Astrocyte (in vitro differentiated cells and primary cell): ENCODE measurements around the gene MKLN1. TPM values are rescaled to one million over a fixed set of nuclear protein-coding genes. Genes with fewer than 3 reads are reported as not detected.

Source experiments
- DNase-seq: peaks from one replicate; pipeline ENCODE4 v3.0.0-alpha.2; 2010; ENCODE audit warnings: low read depth
- FAIRE-seq: peaks from 2 replicates; lab custom pipeline; 2011; peaks lifted over from hg19 to GRCh38; lab: Jason Lieb, UNC
- H2AFZ ChIP-seq: 2 replicates; pipeline ENCODE4 v1.6.0; 2012; ENCODE audit warnings: low read depth, low read length, inconsistent platforms
- H3K27ac ChIP-seq: 2 replicates; pipeline ENCODE4 v1.5.1; 2011; ENCODE audit warnings: low read depth, low read length, inconsistent platforms
- H3K27me3 ChIP-seq: 2 replicates; pipeline ENCODE4 v1.6.0; 2011; ENCODE audit warnings: low read length, inconsistent platforms; ENCODE audit not compliant: insufficient read depth
- H3K36me3 ChIP-seq: 2 replicates; pipeline ENCODE4 v1.5.1; 2011; ENCODE audit warnings: low read length, inconsistent platforms; ENCODE audit not compliant: insufficient read depth
- H3K4me1 ChIP-seq: 2 replicates; pipeline ENCODE4 v1.5.1; 2011; ENCODE audit warnings: low read length, inconsistent platforms; ENCODE audit not compliant: insufficient read depth
- H3K4me2 ChIP-seq: 2 replicates; pipeline ENCODE4 v1.6.0; 2012; ENCODE audit warnings: low read length, inconsistent platforms
- H3K4me3 ChIP-seq: 2 replicates; pipeline ENCODE4 v1.5.1; 2011; ENCODE audit warnings: low read depth, mild to moderate bottlenecking, low read length, inconsistent platforms; ENCODE audit not compliant: insufficient read depth
- H3K79me2 ChIP-seq: 2 replicates; pipeline ENCODE4 v1.6.0; 2012; ENCODE audit warnings: mild to moderate bottlenecking, low read length, inconsistent platforms; ENCODE audit not compliant: insufficient read depth
- H3K9ac ChIP-seq: 2 replicates; pipeline ENCODE4 v1.6.0; 2012; ENCODE audit warnings: mild to moderate bottlenecking, low read length, inconsistent platforms
- H3K9me3 ChIP-seq: 2 replicates; pipeline ENCODE4 v1.5.1; 2012; ENCODE audit warnings: low read depth, mild to moderate bottlenecking, low read length, inconsistent platforms; ENCODE audit not compliant: insufficient read depth
- H4K20me1 ChIP-seq: 2 replicates; pipeline ENCODE4 v1.6.0; 2012; ENCODE audit warnings: low read length, inconsistent platforms; ENCODE audit not compliant: insufficient read depth
- H3K27ac Mint-ChIP-seq: one replicate; pipeline ENCODE4 v1.8.0; 2021; ENCODE audit warnings: mild to moderate bottlenecking, mixed read lengths; ENCODE audit not compliant: unreplicated experiment
- H3K27me3 Mint-ChIP-seq: one replicate; pipeline ENCODE4 v1.8.0; 2021; ENCODE audit warnings: low read depth, mixed read lengths; ENCODE audit not compliant: unreplicated experiment
- H3K36me3 Mint-ChIP-seq: one replicate; pipeline ENCODE4 v1.8.0; 2021; ENCODE audit warnings: low read depth, mixed read lengths; ENCODE audit not compliant: unreplicated experiment
- H3K4me1 Mint-ChIP-seq: one replicate; pipeline ENCODE4 v1.8.0; 2021; ENCODE audit warnings: low read depth, mixed read lengths; ENCODE audit not compliant: unreplicated experiment
- H3K4me3 Mint-ChIP-seq: one replicate; pipeline ENCODE4 v1.8.0; 2021; ENCODE audit warnings: mild to moderate bottlenecking, moderate library complexity, mixed read lengths; ENCODE audit not compliant: unreplicated experiment
- H3K9me3 Mint-ChIP-seq: one replicate; pipeline ENCODE4 v1.8.0; 2021; ENCODE audit warnings: mild to moderate bottlenecking, mixed read lengths; ENCODE audit not compliant: unreplicated experiment
- EZH2 ChIP-seq: IDR thresholded peaks from 2 replicates; pipeline ENCODE4 v1.6.1; 2012; ENCODE audit warnings: mild to moderate bottlenecking, low read length, inconsistent platforms; ENCODE audit not compliant: insufficient read depth
- total RNA-seq: library from RNA; stranded (reverse); gene quantifications from 2 replicates; pipeline ENCODE4 v1.2.1, GENCODE V29; 2021
- TF ChIP-seq, protein P1 (sequence below): IDR thresholded peaks from 2 replicates; pipeline ENCODE4 v1.5.1; 2011; ENCODE audit warnings: low read depth, mild to moderate bottlenecking, inconsistent platforms, low read length, moderate library complexity; ENCODE audit not compliant: insufficient read depth

The MKLN1 gene
- total RNA-seq, 1 donor from 2014 or later, result 48.0 TPM

DNA sequence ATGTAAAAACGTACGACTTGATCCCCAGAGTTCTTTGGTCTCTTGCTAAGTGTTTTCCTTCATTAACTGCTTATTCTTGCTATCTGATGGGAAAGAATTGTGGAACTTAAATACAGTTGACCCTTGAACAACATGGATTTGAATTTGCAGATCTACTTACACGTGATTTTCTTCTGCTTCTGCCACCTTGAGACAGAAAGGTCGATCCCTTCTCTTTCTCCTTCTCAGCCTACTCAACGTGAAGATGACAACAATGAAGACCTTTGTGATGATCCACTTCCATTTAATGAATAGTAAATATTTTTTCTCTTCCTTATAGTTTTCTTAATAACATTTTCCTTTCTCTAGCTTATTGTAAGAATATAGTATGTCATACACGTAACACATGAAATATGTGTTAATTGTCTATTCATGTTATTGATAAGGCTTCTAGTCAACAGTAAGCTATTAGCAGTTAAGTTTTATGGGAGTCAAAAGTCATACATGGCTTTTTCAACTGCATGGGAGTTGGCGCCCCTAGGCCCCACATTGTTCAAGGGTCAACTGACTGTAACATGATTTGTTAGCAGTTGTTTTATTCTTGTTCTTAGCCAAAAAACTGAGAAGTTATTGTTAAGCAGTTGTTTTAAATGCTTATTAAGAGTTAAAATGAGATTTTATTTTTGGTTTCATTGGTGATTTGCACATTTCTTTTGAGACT, 11.2 kb downstream of the MKLN1 start:
- FAIRE-seq (peak; percentile 34), DNase-seq (no peak)
- H3K27ac Mint-ChIP-seq, result no peak overlapping the region
- H3K4me1 ChIP-seq, result no peaks in the 10 kb centered on the region
- no peaks in the 10 kb centered on the region for H3K27me3 Mint-ChIP-seq
- H3K27me3 ChIP-seq, result no peaks in the 10 kb centered on the region
- no peaks in the 10 kb centered on the region for H3K36me3 ChIP-seq
- no peak overlapping the region for H3K4me3 Mint-ChIP-seq
- TF ChIP-seq EZH2, result no peak
- TF ChIP-seq, protein P1, sequence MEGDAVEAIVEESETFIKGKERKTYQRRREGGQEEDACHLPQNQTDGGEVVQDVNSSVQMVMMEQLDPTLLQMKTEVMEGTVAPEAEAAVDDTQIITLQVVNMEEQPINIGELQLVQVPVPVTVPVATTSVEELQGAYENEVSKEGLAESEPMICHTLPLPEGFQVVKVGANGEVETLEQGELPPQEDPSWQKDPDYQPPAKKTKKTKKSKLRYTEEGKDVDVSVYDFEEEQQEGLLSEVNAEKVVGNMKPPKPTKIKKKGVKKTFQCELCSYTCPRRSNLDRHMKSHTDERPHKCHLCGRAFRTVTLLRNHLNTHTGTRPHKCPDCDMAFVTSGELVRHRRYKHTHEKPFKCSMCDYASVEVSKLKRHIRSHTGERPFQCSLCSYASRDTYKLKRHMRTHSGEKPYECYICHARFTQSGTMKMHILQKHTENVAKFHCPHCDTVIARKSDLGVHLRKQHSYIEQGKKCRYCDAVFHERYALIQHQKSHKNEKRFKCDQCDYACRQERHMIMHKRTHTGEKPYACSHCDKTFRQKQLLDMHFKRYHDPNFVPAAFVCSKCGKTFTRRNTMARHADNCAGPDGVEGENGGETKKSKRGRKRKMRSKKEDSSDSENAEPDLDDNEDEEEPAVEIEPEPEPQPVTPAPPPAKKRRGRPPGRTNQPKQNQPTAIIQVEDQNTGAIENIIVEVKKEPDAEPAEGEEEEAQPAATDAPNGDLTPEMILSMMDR, result no peak
- H3K9me3 Mint-ChIP-seq, result peaks cover 4% of the 10 kb centered on the region
- no peaks in the 10 kb centered on the region for H3K9me3 ChIP-seq
- no peak overlapping the region for H3K4me3 ChIP-seq
- H3K4me2 ChIP-seq, result no peak overlapping the region
- H3K27ac ChIP-seq, result no peak overlapping the region
- H2AFZ ChIP-seq, result no peak overlapping the region
- H4K20me1 ChIP-seq, result peaks cover 69% of the 10 kb centered on the region
- no peak overlapping the region for H3K9ac ChIP-seq
- peaks cover 14% of the 10 kb centered on the region for H3K36me3 Mint-ChIP-seq
- no peaks in the 10 kb centered on the region for H3K4me1 Mint-ChIP-seq
- H3K79me2 ChIP-seq, result peaks cover 99% of the 10 kb centered on the region

- no peak overlapping the region for H3K4me2 ChIP-seq
- no peak overlapping the region for H2AFZ ChIP-seq
- Mint-ChIP-seq H3K27me3 (no peaks in the 10 kb centered on the region), H3K27ac (no peak overlapping the region), H3K36me3 (peaks cover 13% of the 10 kb centered on the region), H3K4me1 (no peaks in the 10 kb centered on the region), H3K4me3 (no peak overlapping the region), H3K9me3 (peaks cover 3% of the 10 kb centered on the region)
- no peaks in the 10 kb centered on the region for H3K27me3 ChIP-seq
- H4K20me1 ChIP-seq, result peaks cover 73% of the 10 kb centered on the region
- no peak overlapping the region for H3K4me3 ChIP-seq
- H3K9me3 ChIP-seq, result no peaks in the 10 kb centered on the region
- H3K4me1 ChIP-seq, result no peaks in the 10 kb centered on the region
- no peaks in the 10 kb centered on the region for H3K36me3 ChIP-seq
- DNase-seq (no peak), FAIRE-seq (no peak)
- no peak for TF ChIP-seq EZH2
- TF ChIP-seq, protein P1, result no peak
- H3K79me2 ChIP-seq, result peaks cover 97% of the 10 kb centered on the region
- H3K9ac ChIP-seq, result no peak overlapping the region
- no peak overlapping the region for H3K27ac ChIP-seq
Observed at GRCh38 chr7:131341690-131342089, 14.0 kb downstream of the MKLN1 start.

- FAIRE-seq, result no peak
- peaks cover 12% of the 10 kb centered on the region for H3K36me3 Mint-ChIP-seq
Observed at GRCh38 chr7:131342864-131343442, 15.3 kb downstream of the MKLN1 start.

More at GRCh38 chr7:131342864-131343442, 15.3 kb downstream of the MKLN1 start:
- no peak for TF ChIP-seq EZH2
- TF ChIP-seq, protein P1, result no peak
- Histone ChIP-seq H3K4me2 (no peak overlapping the region), H3K79me2 (peaks cover 97% of the 10 kb centered on the region), H3K36me3 (no peaks in the 10 kb centered on the region), H3K27ac (no peak overlapping the region), H3K4me1 (no peaks in the 10 kb centered on the region), H3K4me3 (no peak overlapping the region), H3K9me3 (no peaks in the 10 kb centered on the region), H3K27me3 (no peaks in the 10 kb centered on the region), H3K9ac (no peak overlapping the region), H2AFZ (no peak overlapping the region), H4K20me1 (peaks cover 77% of the 10 kb centered on the region)
- no peak for DNase-seq
- peaks cover 4% of the 10 kb centered on the region for H3K4me1 Mint-ChIP-seq
- no peak overlapping the region for H3K27ac Mint-ChIP-seq
- no peaks in the 10 kb centered on the region for H3K27me3 Mint-ChIP-seq
- no peaks in the 10 kb centered on the region for H3K9me3 Mint-ChIP-seq
- H3K4me3 Mint-ChIP-seq, result no peak overlapping the region
